ENCODE results near the gene CRKL.

The CRKL gene

DNA sequence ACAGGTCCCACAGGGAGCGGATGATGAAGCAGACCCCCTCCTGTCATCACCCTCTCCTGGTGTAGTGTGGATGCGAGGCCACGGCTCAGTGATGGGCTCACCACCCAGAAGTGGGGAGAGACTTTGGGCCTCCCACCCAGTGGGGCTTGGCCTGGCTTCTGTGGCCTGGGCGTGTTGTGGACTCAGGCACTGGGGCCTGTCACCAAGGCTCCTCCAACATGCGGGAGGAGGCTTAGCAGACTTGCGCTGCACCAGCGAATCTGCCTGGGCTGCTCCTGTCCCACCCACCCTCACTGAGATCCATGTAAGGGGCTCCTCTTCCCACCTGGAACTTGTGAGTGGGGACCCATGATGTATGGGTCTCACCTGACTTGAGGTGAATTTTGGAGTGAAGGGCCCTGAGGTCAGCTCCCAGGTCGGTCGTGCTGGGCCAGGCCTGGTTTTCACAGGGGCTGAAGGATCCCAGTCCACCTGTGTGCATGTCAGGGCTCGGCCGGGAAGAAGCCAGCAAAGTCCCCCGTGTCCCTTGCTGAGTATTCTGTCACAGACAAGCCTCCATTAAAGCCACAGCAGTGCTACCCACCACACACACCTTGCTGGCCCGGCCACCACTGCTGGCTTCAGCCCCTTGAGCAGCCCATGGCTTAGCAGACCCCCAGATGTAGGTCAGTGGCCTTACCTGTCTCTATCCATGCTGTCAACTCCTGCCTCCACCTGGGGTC, 80.5 kb downstream of the CRKL start:
- DNase-seq (ENCODE audit: low spot score): no peak

DNA sequence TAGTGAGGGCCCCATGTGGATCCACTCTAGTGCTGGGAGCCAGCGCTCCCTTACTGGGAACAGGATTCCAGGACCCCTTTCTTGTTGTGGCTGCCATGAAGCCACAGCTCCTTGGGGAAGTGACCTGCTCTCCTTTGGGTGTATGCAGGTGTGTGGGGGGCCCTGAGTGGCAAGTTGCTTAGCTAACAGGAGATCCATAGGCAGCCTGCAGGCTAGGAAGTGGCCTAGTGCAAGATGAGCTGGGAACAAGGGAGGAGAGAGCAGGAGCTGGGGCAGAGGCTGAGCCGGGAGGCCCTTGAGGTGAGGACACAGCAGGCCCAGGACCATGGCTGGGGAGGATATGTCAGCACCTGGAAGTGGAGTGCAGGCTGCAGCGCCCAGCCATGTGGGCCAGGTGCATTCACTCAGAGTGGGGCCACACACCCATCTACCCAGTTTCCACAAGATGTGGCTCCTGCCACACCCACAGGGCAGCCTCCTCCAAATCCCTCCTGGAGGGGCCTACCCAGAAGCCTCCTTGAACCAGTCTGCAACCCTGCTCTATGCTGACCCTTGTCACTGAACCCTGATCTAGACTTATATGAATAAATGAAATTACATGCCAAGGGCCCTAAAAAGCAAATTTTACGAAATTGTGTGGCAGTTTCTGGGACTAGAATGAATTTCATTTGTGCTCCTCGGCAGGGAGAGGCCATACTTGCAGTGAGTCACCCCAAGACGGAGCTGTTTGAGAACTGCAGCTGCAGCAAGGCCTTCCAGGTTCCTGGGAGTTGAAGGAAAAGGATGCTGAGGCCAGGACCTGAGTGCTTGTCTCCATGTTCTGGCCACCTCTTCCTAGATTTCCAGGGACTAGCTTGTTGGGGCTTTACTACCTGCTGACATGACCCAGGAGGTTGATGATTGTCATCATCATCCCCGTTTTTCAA, 81.5 kb downstream of the CRKL start:
- DNase-seq (ENCODE audit: low spot score): no peak

DNA sequence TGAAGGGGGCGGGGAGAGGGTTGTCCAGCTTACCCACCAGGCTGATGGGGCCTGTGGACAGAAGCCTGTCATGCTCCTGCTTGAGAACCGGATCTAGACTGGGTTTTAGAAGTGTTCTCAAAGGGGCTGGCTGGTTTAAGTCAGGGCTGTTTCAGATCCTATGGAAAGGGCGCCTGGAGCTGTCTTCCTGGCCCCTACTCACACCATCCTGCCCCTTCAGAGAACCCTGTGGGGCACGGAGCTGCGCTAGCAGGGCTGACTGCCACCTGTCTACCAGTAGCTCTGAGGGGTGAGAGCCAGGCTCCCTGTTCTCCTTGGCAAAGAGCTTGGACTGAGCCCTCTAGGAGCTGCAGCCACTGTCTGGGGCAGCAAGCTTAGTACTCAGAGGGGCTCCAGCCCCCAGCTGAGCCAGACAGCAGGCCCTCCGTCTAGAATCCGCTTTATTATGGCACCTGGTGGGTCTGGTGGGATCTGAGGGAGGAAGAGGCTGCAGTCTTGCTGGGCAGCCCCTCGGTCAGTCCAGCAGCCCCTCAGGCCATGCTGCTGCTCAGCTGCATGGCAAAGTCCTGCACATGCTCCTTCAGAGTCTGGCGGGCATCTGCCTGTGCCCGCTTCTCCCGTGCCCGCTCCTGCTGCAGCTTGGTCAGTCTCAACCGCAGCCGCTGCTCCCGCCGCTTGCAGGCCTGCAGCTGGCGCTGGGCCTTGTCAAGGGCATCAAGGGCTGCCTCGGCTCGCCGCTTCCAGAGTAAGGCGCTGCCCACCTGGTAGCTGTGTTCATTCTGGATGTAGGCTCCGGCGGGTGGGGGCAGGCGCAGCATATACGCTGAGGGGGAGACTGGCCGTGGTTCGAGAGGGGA, 82.4 kb downstream of the CRKL start:
- no peak for DNase-seq (ENCODE audit: low spot score)

DNA sequence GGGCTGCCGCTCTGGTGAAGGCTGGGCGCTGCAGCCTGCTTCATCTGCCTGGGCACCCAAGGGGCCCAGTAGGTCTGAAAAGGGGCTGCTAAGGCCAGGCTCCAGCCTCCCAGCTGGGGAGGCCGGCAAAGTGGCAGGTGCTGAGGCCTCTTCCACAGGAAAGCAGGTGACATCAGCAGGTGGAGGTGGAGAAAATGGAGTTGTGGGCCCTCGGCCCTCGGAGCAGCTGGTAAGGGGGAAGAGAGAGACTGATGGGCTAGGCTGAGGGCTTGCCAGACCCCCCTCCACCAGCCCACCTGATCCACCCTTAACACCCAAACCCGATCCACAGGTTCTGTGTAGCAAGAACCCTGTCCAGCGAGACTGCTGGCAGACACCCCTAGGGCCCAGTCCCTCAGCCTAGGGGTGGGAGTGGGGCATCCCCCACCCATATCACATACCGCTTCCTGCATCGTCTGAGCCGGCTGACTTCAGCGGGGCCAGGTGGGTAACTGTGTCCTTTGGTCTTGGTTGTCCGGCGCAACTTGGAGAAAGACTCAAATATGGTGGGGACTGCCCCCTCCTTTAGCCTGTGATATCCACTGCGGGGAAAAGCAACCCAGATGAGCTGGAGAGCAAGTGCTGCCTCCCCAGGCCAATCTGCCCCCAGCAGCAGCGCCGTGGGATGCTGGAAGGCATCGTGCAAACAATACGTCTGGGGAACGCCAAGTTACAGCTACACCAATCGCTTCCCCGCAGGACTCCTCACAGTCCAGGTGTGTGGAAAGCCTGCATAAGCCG, 83.2 kb downstream of the CRKL start:
- DNase-seq (ENCODE audit: low spot score): no peak

DNA sequence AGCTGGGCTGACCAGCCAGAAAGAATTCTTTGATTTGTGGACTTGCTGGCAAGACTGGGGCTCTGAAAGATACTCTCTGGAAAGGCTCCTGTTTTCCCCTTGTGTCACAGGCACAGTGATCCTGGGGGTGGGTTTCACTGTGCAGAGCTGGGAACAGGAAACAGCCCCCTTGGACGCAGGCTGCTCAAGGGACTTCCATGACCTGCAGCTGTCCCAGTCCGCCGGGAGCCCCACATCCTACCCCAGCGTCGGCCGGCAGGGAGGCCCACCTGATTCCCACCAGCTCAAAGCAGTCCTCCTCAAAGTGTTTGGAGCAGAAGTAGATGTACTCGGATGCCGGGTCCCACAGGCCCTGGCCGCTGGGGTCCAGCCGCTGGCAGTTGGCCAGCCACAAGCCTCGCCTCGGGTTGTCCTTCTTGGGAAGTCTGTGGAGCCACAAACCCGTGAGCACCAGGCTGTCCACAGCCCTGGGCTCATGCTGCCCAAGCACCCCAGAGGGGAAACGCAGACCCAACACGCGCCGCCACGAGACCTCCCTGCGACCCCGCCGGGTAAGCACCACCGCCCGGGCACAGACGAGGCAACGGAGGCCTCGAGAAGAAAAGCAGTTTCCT, 83.9 kb downstream of the CRKL start:
- DNase-seq (ENCODE audit: low spot score): no peak

DNA sequence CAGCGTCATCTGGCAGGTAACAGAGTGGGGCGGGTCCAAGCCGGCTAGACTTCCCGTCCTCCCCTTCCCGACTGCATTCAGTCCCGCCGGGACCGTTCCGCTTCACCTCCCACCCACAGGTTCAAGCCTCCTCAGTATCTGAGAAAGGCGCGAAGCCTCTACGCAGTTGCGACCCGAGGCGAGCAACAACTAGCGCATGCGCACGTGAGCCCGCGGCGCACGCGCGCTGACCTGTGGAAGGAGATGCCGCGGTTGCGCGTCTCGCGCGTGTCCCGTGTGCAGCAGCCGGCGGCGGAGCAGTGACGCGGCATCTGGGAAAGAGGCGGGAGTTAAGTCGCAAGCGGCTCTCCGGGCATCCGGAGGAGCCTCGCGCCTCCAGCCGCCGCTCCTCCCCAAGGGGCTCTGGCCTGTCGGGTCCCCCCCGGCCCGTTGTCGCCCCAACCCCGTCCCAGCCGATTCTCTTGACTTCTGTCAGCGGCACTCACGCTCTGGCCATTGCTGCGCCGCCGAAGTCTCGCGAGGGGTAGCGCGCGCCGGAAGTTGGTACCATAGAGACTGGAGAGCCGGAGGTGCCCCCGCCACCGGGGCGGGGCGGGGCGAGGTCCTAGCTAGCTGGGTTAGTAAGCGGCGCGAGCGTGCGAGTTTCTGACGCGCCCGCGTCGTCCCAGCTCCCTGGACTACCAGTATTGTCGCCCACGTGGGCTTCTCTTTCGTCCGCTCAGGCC, 84.6 kb downstream of the CRKL start, which contains the start of gene THAP7:
THAP7 (minus strand) TSS at position 518 of the 725 bp plus-strand sequence; CDS start at position 311, 207 bp downstream.
- DNase-seq (ENCODE audit: low spot score): peak; percentile 91
